ENCODE results near the gene QRFP.

The QRFP gene

GRCh38 chr9:130933114-130934046 lies 36.8 kb upstream of the QRFP start:
- DNase-seq (ENCODE audit: low spot score): no peak

DNA sequence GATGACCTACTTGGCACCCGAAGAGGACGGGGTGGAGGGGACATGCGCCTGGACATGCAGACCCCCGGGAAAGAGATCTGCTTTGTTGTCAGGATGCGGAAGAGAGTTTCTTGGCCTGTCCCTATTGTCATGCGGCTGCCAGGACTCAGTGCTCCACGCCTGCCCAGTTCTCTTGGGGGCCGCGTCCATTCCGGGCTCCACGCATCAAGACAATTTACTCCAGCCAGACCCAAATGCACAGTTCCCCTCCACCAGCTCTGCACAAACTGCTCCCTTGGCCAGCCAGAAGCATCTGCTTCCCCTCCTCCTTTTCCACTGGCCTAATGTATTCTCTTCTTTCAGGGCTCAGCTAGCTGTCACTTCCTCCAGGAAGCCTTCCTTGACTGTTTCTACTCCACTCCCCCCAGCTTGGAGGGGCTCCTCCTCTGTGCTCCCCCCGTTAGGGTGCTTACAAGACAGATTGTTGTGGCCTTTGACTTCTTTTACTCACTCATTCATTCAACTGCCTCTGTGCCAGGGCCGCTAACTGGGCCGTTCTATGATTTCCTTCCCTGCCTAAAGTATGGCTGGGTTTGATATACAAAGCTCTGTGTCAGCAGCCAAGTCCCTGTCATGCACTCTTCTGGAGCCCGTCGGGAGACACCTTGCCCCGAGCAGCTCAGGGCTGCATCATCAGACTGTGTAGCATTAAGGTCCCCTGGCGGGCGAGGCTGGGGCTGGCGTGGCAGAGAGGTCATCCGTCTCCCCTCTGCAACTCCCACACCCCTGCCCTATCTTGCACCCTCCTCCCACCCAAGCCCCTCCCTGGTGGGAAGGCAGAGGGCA lies 35.9 kb upstream of the QRFP start:
- DNase-seq (ENCODE audit: low spot score): no peak

DNA sequence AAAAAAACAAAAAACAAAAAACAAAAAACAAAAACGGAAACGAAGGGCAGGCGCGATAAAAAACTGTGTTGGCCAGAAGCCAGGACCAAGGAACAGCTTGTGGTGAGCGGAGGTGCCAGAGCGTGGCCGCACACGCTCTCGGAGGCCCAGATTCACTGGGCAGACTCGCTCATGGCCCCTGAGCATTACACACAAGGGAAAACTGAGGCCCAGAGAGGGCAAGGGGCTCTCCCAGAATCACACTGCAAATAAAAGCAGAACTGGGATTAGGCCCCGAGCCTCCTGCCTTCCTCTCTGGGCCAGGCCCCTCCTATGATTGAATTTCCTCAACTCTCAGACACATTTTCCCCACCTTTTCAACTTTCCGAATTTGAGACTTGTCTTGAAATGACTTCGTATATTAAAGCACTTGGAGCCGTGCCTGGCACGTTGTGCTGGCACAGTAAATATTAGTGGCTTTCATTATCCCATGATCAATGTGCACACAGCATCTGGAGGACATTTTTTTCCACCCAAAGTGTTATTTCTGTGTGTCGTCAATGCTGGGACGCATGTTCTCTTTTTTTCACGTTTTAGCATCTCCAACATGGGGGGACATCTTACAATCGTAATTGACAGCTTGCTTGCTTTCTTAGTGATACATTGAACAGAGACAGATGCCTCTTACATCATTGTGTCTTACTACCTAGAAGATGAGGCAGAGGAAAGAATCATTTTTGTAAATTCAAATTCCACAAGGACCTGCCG lies 35.1 kb upstream of the QRFP start:
- no peak for DNase-seq (ENCODE audit: low spot score)

DNA sequence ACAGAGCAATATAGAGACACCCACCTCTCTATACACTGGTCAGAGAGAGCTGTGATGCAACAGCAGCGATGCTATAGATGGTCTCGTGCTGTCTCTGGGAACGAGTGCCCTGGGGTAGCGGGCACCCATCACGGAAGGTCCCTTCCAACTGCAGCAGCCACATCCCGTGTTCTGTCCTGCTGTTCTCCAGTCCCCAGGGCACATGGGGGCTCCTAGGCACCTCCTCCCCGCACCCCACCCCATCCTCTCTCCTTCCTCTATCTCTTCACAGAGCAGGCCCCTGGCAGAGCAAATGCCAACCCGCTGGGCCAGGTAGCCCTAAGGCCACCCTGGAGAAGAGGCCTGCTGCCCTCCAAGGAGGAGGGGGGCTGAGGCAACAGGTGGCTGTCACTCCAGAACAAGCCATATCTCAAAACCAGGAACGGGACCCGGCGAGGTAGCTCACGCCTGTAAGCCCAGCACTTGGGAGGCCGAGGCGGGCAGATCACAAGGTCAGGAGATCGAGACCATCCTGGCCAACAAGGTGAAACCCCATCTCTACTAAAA lies 34.3 kb upstream of the QRFP start:
- no peak for DNase-seq (ENCODE audit: low spot score)

- DNase-seq (ENCODE audit: low spot score): no peak
Measured at GRCh38 chr9:130930132-130930803, 33.7 kb upstream of the QRFP start.

DNA sequence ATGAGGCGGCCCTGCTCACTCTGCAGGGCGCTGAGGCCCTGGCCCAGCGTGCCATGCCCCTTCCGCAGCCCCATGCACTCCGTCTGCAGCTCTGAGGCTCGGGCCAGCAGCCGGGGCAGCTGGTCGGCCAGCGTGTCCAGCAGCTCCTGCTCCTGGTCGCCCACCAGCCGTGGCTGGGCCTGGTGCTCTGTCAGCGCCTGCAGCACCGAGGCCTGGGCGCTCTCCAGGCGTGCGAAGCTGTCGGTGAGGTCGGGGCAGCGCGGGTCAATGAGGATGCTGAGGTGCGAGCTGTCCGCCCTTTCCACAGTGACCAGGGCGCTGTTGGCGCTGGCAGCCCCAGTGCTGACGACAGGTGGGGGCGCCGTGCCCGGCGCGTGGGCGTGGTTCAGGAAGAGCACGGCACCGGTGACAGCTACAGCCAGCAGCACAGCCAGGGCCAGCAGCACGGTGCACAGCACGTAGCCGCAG lies 33.0 kb upstream of the QRFP start:
- DNase-seq (ENCODE audit: low spot score): no peak

DNA sequence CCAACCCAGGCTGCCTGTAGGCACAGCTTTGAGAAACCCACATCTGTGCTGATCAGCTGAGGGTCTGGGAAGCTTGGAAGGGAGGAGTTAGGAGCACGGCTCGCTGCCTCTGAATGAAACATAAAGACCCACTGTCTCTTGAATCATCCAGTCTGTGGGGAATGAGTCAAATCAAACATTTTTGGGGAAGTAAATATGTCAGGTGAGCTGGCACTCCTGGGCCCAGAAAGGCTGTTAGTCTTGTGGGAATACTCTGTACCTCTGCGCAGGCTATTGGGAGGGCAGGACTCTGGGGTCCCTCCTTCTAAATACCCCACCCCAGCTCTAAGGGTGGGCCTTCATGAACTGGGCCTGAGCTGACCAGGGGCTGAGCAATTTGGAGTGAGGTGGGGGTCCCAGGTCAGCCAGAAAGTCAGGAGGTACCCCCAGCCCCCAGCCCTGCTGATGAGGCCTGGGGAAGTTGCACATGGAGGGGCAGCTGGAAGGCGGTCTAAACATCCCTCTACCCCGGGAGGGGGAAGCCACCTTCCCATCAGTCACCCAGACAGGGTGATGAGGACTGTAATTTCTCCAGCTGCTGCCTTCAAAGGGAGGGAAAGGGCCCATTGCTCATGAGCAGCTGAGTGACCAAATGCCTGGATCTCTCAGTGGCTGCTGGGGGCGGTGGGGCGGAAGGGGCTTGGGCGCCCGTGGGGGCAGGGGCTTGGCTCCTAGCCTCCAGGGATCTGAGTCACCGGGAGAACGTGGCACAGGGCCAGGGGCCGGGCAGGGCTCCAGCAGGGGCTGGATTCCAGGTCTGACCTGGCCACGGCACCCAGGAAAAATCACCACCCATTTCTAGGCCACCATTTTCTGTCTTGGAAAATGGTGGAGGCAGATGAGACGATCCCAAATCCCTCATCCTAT lies 31.6 kb upstream of the QRFP start:
- no peak for DNase-seq (ENCODE audit: low spot score)

- no peak for DNase-seq (ENCODE audit: low spot score)
Measured at GRCh38 chr9:130927338-130927737, 30.7 kb upstream of the QRFP start.

DNA sequence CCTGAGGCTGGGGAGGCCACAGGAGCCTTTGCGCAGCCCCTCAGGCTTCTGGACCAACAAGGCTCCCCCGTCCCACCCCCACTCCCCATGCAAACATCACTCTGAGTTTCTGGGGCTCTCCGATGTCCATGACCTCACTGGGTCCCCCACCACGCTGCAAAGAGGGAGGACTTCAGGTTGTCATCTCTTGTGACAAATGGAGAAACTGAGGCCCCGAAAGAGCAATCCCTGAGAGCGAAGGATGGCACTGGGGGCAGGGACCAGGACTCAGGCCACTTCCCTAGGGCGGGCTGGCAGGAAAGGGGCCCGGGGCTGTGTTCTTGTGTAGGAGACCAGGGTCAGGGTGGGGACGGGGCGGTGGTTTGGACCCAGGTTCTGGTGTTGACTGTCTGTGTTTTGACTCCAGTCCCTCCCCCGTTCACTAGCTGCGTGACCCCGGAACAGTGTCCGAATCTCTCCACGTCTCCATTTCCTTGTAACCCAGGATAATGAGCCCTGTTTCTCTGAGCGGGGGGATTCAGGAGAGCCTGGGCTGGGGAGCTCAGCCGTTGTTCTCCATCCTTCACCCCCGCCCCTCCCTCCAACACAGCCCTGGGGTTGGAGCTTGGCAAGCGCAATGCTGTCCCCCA lies 28.6 kb upstream of the QRFP start:
- DNase-seq (ENCODE audit: low spot score): no peak

DNA sequence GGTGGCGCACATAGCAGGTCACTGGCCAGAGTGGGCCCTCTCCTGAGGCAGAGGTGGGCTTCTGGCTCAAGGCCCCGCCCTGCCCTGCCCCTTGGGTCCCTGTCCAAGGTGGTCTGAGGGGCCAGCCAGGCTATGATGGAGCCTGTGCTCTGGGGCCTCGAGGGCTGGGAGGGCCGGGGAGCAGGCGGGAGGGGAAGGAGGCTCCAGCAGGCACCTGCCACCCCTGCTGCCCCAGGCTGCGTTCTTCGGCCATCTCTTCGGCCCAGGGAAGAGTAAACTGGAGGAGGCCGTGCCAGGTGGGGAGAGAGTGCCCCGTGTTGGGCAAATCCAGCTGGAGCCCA lies 27.8 kb upstream of the QRFP start:
- no peak for DNase-seq (ENCODE audit: low spot score)

GRCh38 chr9:130923611-130924447 lies 27.2 kb upstream of the QRFP start:
- DNase-seq (ENCODE audit: low spot score): no peak

DNA sequence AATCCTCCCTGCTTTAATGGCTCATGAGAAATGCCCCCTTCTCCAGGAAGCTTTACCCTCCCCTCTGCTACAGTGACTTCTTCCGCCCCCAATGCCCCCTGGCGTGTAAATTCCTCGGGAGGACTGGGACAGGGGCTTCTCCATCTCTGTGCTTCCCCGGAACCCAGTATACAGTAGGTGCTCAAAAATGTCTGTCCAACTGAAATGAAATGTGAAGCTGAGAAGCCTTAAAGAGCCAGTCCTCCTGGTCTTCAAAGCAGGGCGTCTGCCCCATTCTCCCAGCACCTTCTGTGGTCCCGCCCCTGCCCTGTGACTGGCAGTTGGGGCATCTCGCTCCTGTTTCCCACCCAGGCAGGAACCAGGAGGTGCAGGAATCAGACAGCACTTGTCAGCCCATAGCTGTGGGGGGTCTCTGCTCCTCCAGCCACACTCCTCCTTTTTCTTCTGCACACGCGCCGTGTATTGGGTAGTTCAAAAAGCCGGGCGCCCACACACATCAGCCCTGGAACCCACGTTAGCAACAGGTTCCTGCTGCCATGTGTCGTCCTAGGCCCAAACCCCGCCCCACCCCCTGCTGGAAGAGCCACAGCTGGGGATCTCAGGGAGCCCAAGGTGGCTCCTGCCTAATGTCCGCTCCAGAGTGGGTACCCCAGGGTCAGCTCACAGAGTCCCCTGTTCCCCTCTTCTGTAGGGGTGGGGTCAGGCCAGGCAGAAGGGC lies 26.4 kb upstream of the QRFP start:
- no peak for DNase-seq (ENCODE audit: low spot score)

GRCh38 chr9:130921989-130922892 lies 25.6 kb upstream of the QRFP start:
- no peak for DNase-seq (ENCODE audit: low spot score)

DNA sequence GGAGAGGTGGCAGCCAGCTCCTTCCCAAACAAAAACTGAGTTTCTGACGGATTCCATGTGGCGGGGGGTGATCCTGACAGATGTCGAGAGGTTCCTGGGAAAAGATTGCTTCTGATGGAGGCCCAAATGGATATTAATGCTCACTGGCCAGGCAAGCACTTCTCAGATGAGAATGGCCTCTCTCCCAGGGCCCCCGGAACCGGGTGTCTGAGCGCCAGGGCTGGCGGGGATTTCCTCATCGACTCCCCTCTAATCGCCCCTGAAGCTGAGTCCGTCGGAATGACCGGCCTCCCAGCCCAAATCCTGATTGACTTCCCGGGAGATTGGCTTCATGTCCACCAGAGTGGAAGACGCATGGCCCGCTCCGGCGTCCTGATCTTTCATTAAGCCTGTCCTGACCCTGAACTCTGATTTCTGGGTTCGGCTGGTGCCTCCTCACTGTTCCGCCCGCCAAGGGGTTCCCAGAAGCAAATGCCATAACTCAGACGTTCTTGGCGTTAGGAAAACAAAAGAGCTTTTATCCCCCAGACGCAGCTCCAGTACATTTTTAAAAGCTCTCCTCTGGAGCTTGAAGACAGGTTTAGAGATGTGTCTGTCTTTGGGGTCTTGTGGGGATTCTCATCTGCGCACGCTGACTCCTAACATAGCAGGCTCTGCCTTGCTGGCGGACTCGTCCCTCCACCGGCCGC lies 24.8 kb upstream of the QRFP start:
- no peak for DNase-seq (ENCODE audit: low spot score)

DNA sequence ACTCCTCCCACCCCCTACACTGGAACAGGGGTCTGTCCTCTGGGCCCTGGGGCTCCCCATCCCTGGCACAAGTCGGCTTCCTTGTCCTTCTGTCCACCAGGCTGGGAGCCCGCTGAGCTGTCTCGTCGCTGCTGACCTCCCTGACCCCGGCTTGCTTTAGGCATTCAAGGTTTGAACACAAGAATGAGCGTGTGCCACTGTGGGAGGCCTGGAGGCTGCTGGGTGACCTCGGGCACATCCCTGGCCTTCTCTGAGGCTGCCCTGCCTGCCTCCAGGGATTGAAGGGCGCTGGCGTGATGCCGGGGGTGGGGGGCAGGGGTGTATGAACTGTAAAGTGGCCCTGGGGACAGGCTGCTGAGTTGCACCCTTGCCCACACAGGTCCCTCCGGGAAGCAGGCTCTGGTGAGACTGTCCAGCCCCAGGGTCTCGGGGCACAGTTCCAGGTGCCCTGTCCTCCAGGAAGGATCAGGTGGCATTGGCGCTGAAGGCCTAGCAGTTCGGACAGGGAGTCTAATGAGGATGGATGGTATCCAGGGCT lies 24.2 kb upstream of the QRFP start:
- DNase-seq (ENCODE audit: low spot score): no peak

DNA sequence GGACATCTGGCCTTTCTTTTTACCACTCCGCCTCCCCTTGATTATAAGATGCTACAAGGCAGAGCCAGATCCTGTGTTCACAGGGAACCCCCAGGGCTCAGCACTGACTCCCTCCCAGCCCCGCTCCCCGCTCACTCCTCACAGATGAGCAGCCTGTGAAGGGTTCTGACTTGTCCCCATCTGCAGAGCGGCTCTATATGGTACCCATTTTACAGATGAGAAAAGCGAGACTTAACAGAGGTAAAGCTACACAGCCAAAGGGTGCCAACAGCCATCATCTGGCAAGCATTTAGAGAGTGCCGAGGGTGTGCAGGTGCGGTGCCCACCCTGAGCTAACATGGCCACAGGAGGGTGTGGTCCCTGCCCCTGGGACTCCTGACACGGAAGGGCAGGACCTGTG lies 23.6 kb upstream of the QRFP start:
- DNase-seq (ENCODE audit: low spot score): no peak

Measured in CD4-positive, alpha-beta T cell treated with Interleukin-2 at 100 ng/mL for 4 hours (primary cell).